HCT116 (cell line): ENCODE measurements around the gene GET3. TPM values are rescaled to one million over a fixed set of nuclear protein-coding genes. Genes with fewer than 3 reads are reported as not detected.

Experiments
- ATAC-seq: fragments of 200-7000 bp; cut with Tn5 transposase; 2 replicates; pipeline ENCODE4 v1.9.1; 2020; ENCODE audit warnings: mild to moderate bottlenecking, moderate library complexity
- BruUV-seq: library from RNA; stranded (reverse); fragments of 400-500 nt; replicated peaks from 2 replicates; lab custom pipeline; 2021; lab: Mats Ljungman, UMichigan
- CTCF ChIA-PET: fragments of 300-600 bp; sonication (Branson Sonifier 250); formaldehyde crosslinking; loops from one replicate; lab custom pipeline; 2021; ENCODE audit warnings: antibody characterized with exemption; lab: Charles Lee
- POLR2A ChIA-PET: fragments of 300-600, 350-600 bp; sonication (Branson Sonifier 250); formaldehyde crosslinking; loops from one replicate; lab custom pipeline; 2021; ENCODE audit warnings: antibody characterized with exemption; lab: Charles Lee
- RAD21 ChIA-PET, 2 experiments: fragments of 300-600 bp; sonication (Branson Sonifier 250); formaldehyde crosslinking; loops; one replicate each; lab custom pipeline; 2023; ENCODE audit warnings: low total read pairs in 2 of 2; ENCODE audit not compliant: uncharacterized antibody in 2 of 2, unreplicated experiment in 2 of 2, low non-redundant PET in 1 of 2; lab: Charles Lee
- DNase-seq: peaks from one replicate; pipeline ENCODE4 v3.0.0-alpha.2; 2010; ENCODE audit warnings: low read depth, low spot score
- H2AFZ ChIP-seq: fragments of 200-600 bp; shearing (Covaris generic), sonication (generic); 2 replicates; pipeline ENCODE4 v1.6.1; 2017; ENCODE audit warnings: low read depth, mixed run types, mixed read lengths, antibody characterized with exemption, low read length; ENCODE audit not compliant: poor library complexity, severe bottlenecking
- H3K27ac ChIP-seq: 2 replicates; pipeline ENCODE4 v1.5.1; 2012; ENCODE audit warnings: low read depth, low read length
- H3K27me3 ChIP-seq: fragments of 200-600 bp; sonication (generic); 2 replicates; pipeline ENCODE4 v1.6.1; 2016; ENCODE audit warnings: mixed run types, low read length, mixed read lengths; ENCODE audit not compliant: insufficient read depth
- H3K36me3 ChIP-seq, 2 experiments: fragments of 200-500 bp in 1 of 2; fragments of 200-600 bp in 1 of 2; sonication (Bioruptor generic) in 1 of 2; sonication (generic) in 1 of 2; 2 replicates each; pipeline versions ENCODE4 v1.5.1 to v1.6.1; 2014 to 2016; ENCODE audit warnings: low read length in 2 of 2, inconsistent platforms in 1 of 2, mixed read lengths in 1 of 2, mixed run types in 1 of 2; ENCODE audit not compliant: insufficient read depth in 2 of 2, control insufficient read depth in 1 of 2
- H3K4me1 ChIP-seq, 2 experiments: fragments of 200-600 bp in 1 of 2; sonication (generic) in 1 of 2; 2 replicates each; pipeline versions ENCODE4 v1.5.1 to v1.6.1; 2012 to 2017; ENCODE audit warnings: low read length in 2 of 2, inconsistent platforms in 1 of 2, mild to moderate bottlenecking in 1 of 2, mixed read lengths in 1 of 2, mixed run types in 1 of 2, moderate library complexity in 1 of 2; ENCODE audit not compliant: insufficient read depth in 2 of 2, control insufficient read depth in 1 of 2
- H3K4me2 ChIP-seq: fragments of 200-600 bp; sonication (generic); 2 replicates; pipeline ENCODE4 v1.6.1; 2017; ENCODE audit warnings: mixed run types, low read length, mixed read lengths
- H3K4me3 ChIP-seq, 2 experiments: fragments of 200-600 bp in 1 of 2; sonication (generic) in 1 of 2; replicated peaks in 1 of 2; 2 replicates each; pipeline ENCODE4 v1.5.1; 2011 to 2016; ENCODE audit warnings: low read length in 2 of 2, control low read depth in 1 of 2, low read depth in 1 of 2, mild to moderate bottlenecking in 1 of 2, mixed read lengths in 1 of 2, mixed run types in 1 of 2
- H3K79me2 ChIP-seq: fragments of 200-600 bp; sonication (generic); 2 replicates; pipeline ENCODE4 v1.6.1; 2017; ENCODE audit warnings: mild to moderate bottlenecking, mixed run types, low read length, moderate library complexity, mixed read lengths; ENCODE audit not compliant: insufficient read depth
- H3K9ac ChIP-seq: fragments of 200-600 bp; sonication (generic); 2 replicates; pipeline ENCODE4 v1.6.1; 2016; ENCODE audit warnings: low read length, mixed read lengths
- H3K9me2 ChIP-seq: fragments of 200-600 bp; sonication (generic), shearing (Covaris generic); 2 replicates; pipeline ENCODE4 v1.6.1; 2017; ENCODE audit warnings: mixed run types, mild to moderate bottlenecking, moderate library complexity; ENCODE audit not compliant: insufficient read depth
- H3K9me3 ChIP-seq, 2 experiments: fragments of 200-500 bp in 1 of 2; fragments of 200-600 bp in 1 of 2; sonication (Bioruptor generic) in 1 of 2; sonication (generic) in 1 of 2; 2 replicates each; pipeline ENCODE4 v1.6.1; 2014 to 2017; ENCODE audit warnings: low read length in 2 of 2, mixed read lengths in 2 of 2, inconsistent platforms in 1 of 2, low read depth in 1 of 2, mild to moderate bottlenecking in 1 of 2, mixed run types in 1 of 2, moderate library complexity in 1 of 2; ENCODE audit not compliant: control insufficient read depth in 1 of 2, insufficient read depth in 1 of 2
- H4K20me1 ChIP-seq: fragments of 200-600 bp; sonication (generic), shearing (Covaris generic); 2 replicates; pipeline ENCODE4 v1.6.1; 2017; ENCODE audit warnings: mixed run types, mild to moderate bottlenecking, moderate library complexity; ENCODE audit not compliant: insufficient read depth
- CBX3 ChIP-seq: IDR thresholded peaks from 2 replicates; pipeline ENCODE4 v1.6.1; 2012; ENCODE audit warnings: low read depth
- CEBPB ChIP-seq: IDR thresholded peaks from 2 replicates; pipeline ENCODE4 v1.6.1; 2012; ENCODE audit warnings: low read depth
- EGR1 ChIP-seq: IDR thresholded peaks from 2 replicates; pipeline ENCODE4 v1.6.1; 2012; ENCODE audit warnings: low read depth
- ELF1 ChIP-seq: IDR thresholded peaks from 2 replicates; pipeline ENCODE4 v1.6.1; 2012; ENCODE audit warnings: low read depth, borderline replicate concordance
- EZH2 ChIP-seq: fragments of 200-600 bp; sonication (generic); IDR thresholded peaks from 2 replicates; pipeline ENCODE4 v1.6.1; 2017; ENCODE audit warnings: antibody characterized with exemption, mixed run types
- EZH2phosphoT487 ChIP-seq: fragments of 200-600 bp; IDR thresholded peaks from 2 replicates; pipeline ENCODE4 v1.6.1; 2018; ENCODE audit warnings: antibody characterized with exemption, borderline replicate concordance
- JUND ChIP-seq: IDR thresholded peaks from 2 replicates; pipeline ENCODE4 v1.6.1; 2012
- POLR2A ChIP-seq: IDR thresholded peaks from 2 replicates; pipeline ENCODE4 v1.7.0; 2011; ENCODE audit warnings: borderline replicate concordance; ENCODE audit not compliant: insufficient read depth, insufficient read length; ENCODE audit errors: extremely low read depth
- POLR2AphosphoS5 ChIP-seq: IDR thresholded peaks from 2 replicates; pipeline ENCODE4 v1.6.1; 2011; ENCODE audit warnings: mild to moderate bottlenecking, low read depth, low read length, moderate library complexity
- RAD21 ChIP-seq: IDR thresholded peaks from 2 replicates; pipeline ENCODE4 v1.6.1; 2012; ENCODE audit warnings: low read depth, mild to moderate bottlenecking
- SP1 ChIP-seq: IDR thresholded peaks from 2 replicates; pipeline ENCODE4 v1.6.1; 2012; ENCODE audit warnings: low read depth
- YY1 ChIP-seq: IDR thresholded peaks from 2 replicates; pipeline ENCODE4 v1.6.1; 2011; ENCODE audit warnings: low read length, low read depth, moderate library complexity, mild to moderate bottlenecking; ENCODE audit not compliant: insufficient replicate concordance; ENCODE audit errors: extremely low read depth
- ZFX ChIP-seq: fragments of 450-650 bp; IDR thresholded peaks from 2 replicates; pipeline ENCODE4 v1.6.1; 2017
- ZNF274 ChIP-seq: fragments of 200-500 bp; sonication (Bioruptor generic); IDR thresholded peaks from 2 replicates; pipeline ENCODE4 v1.6.1; 2014; ENCODE audit warnings: mild to moderate bottlenecking, low read depth, low read length, inconsistent platforms
- intact Hi-C: fragments of 100-400 bp; cut with micrococcal nuclease; formaldehyde crosslinking; loops from 2 replicates; pipeline ENCODE4 v1.10.0; 2022
- total RNA-seq: library from RNA; stranded (reverse); gene quantifications from one replicate; pipeline ENCODE4 v1.2.1, GENCODE V29; 2021; ENCODE audit not compliant: unreplicated experiment
- TF ChIP-seq, protein P1 (sequence below): IDR thresholded peaks from 2 replicates; pipeline ENCODE4 v1.6.1; 2012
- TF ChIP-seq, protein P2 (sequence below): IDR thresholded peaks from 2 replicates; pipeline ENCODE4 v1.6.1; 2011; ENCODE audit warnings: mild to moderate bottlenecking, low read length, moderate library complexity; ENCODE audit not compliant: insufficient replicate concordance; ENCODE audit errors: extremely low read depth
- TF ChIP-seq, protein P3 (sequence below), 3 experiments: fragments of 200-600 bp in 1 of 3; sonication (generic) in 1 of 3; IDR thresholded peaks in 2 of 3; conservative IDR thresholded peaks in 1 of 3; 2 replicates each; pipeline ENCODE4 v1.5.1; 2012 to 2017; ENCODE audit warnings: low read depth in 2 of 3, low read length in 2 of 3, antibody characterized with exemption in 1 of 3, borderline replicate concordance in 1 of 3, control low read depth in 1 of 3, mild to moderate bottlenecking in 1 of 3, mixed read lengths in 1 of 3, mixed run types in 1 of 3, moderate library complexity in 1 of 3; ENCODE audit not compliant: insufficient read depth in 1 of 3

The GET3 gene
- total RNA-seq, 1 experiment from 2014 or later: 77.6 TPM

DNA sequence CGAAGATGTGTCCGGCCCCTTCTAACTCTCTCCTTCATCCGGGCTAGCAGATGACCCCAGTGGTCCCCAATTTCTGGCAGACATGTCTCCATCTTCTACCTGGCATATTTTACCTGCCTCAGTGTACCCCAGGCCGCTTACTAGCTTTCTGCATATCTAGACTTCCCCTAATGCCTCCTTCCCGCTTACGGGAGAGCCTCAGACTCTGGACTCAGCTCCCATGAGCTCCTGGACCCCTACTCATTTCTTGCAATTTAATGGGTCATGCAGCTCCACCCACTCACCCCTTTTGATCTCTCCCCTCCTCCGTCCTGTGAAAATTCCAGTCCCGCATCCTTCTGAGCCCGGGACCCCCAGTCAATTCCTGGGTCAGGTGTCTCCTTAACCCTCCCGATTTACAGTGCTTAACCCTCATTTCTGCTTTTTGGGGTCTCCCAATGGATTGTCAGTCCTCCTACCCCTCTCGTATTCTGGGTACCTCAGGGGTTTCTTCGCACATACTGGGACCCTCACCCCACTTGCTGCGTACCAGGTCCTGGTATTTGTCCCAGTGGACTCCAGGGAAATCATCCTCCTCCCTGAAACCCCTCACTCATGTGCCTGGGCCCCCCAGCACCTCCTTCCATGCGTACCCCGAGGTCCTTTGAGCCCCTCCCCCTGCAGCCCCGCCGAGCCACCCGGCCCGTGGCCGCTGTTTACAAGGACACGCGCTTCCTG lies 53.5 kb downstream of the GET3 start:
- DNase-seq: no peak
- H3K79me2 ChIP-seq: peaks cover 19% of the 10 kb centered on the region

More for the DNA sequence above, 53.5 kb downstream of the GET3 start:
- Histone ChIP-seq H3K4me2 (peak overlapping the region; percentile 99), H3K27me3 (no peaks in the 10 kb centered on the region), H3K27ac (peak overlapping the region; percentile 96), H2AFZ (no peak overlapping the region), H3K9me2 (no peaks in the 10 kb centered on the region), H4K20me1 (no peaks in the 10 kb centered on the region), H3K4me1 (peaks cover 61 to 90% of the 10 kb centered on the region in 2 experiments), H3K9ac (peak overlapping the region; percentile 93), H3K36me3 (no peaks in the 10 kb centered on the region), H3K9me3 (no peaks in the 10 kb centered on the region), H3K4me3 (peak overlapping the region; percentile 77 to 84)
- intact Hi-C loops: no loop called here
- ATAC-seq: no peak
- no TSS peak for BruUV-seq
- ChIA-PET POLR2A (interaction anchor here (0.7 to 6.7 kb wide), 16 partner anchors 8 to 109 kb away, joined by 3 to 172 read pairs (median 8); partner anchors contain the start of genes DHPS, GET3, HOOK2 and PRDX2), RAD21 (interaction anchor here (0.6 to 1.4 kb wide), 4 partner anchors 8 to 94 kb away, joined by 3 to 8 read pairs (median 4); partner anchors contain the start of gene FBXW9 (in 1 of the 2)), CTCF (interaction anchor here (0.7 to 7.4 kb wide), 5 partner anchors 8 to 33 kb away, joined by 3 to 88 read pairs (median 21); partner anchors contain the start of gene HOOK2)
- no peak for TF ChIP-seq ZNF274
- TF ChIP-seq ZFX: no peak
- TF ChIP-seq ELF1: no peak
- TF ChIP-seq, protein P1, sequence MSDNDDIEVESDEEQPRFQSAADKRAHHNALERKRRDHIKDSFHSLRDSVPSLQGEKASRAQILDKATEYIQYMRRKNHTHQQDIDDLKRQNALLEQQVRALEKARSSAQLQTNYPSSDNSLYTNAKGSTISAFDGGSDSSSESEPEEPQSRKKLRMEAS: no peak
- no peak for TF ChIP-seq POLR2A
- no peak for TF ChIP-seq CBX3
- no peak for TF ChIP-seq EZH2
- TF ChIP-seq, protein P2, sequence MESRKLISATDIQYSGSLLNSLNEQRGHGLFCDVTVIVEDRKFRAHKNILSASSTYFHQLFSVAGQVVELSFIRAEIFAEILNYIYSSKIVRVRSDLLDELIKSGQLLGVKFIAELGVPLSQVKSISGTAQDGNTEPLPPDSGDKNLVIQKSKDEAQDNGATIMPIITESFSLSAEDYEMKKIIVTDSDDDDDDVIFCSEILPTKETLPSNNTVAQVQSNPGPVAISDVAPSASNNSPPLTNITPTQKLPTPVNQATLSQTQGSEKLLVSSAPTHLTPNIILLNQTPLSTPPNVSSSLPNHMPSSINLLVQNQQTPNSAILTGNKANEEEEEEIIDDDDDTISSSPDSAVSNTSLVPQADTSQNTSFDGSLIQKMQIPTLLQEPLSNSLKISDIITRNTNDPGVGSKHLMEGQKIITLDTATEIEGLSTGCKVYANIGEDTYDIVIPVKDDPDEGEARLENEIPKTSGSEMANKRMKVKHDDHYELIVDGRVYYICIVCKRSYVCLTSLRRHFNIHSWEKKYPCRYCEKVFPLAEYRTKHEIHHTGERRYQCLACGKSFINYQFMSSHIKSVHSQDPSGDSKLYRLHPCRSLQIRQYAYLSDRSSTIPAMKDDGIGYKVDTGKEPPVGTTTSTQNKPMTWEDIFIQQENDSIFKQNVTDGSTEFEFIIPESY: no peak
- no peak for TF ChIP-seq EZH2phosphoT487
- TF ChIP-seq YY1: no peak
- no peak for TF ChIP-seq CEBPB
- TF ChIP-seq POLR2AphosphoS5: no peak
- TF ChIP-seq, protein P3, sequence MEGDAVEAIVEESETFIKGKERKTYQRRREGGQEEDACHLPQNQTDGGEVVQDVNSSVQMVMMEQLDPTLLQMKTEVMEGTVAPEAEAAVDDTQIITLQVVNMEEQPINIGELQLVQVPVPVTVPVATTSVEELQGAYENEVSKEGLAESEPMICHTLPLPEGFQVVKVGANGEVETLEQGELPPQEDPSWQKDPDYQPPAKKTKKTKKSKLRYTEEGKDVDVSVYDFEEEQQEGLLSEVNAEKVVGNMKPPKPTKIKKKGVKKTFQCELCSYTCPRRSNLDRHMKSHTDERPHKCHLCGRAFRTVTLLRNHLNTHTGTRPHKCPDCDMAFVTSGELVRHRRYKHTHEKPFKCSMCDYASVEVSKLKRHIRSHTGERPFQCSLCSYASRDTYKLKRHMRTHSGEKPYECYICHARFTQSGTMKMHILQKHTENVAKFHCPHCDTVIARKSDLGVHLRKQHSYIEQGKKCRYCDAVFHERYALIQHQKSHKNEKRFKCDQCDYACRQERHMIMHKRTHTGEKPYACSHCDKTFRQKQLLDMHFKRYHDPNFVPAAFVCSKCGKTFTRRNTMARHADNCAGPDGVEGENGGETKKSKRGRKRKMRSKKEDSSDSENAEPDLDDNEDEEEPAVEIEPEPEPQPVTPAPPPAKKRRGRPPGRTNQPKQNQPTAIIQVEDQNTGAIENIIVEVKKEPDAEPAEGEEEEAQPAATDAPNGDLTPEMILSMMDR (IDR thresholded peaks at IDR 0.05 in 2 of 3, conservative IDR thresholded peaks at IDR 0.05 in 1 of 3; ENCODE audit: borderline replicate concordance in 1 of 3, insufficient read depth in 1 of 3, low read depth in 2 of 3, low read length in 2 of 3): no peak
- TF ChIP-seq JUND: no peak
- TF ChIP-seq RAD21: no peak
- no peak for TF ChIP-seq EGR1
- TF ChIP-seq SP1: no peak
